HepG2 (cell line): ENCODE measurements around the gene TFG. TPM values are rescaled to one million over a fixed set of nuclear protein-coding genes. Genes with fewer than 3 reads are reported as not detected.

Source experiments
- ATAC-seq: fragments of 200-7000 bp; cut with Tn5 transposase; 3 replicates; pipeline ENCODE4 v1.9.1; 2020; ENCODE audit warnings: mild to moderate bottlenecking, moderate library complexity
- BruUV-seq: library from RNA; stranded (reverse); fragments of 400-500 nt; replicated peaks from 2 replicates; lab custom pipeline; 2021; lab: Mats Ljungman, UMichigan
- CTCF ChIA-PET: fragments of 300-600 bp; formaldehyde crosslinking; extraction: SDS; loops from one replicate; lab custom pipeline; 2021; ENCODE audit warnings: low total read pairs, inconsistent platforms, low intra/inter-chr PET ratio; lab: Yijun Ruan, JAX
- POLR2A ChIA-PET: fragments of 350-600 bp; sonication (Branson Sonifier 250); formaldehyde crosslinking; loops from one replicate; lab custom pipeline; 2020; ENCODE audit warnings: antibody characterized with exemption, inconsistent platforms; lab: Yijun Ruan, JAX
- DNase-seq: peaks from one replicate; pipeline ENCODE4 v3.0.0-alpha.2; 2015; ENCODE audit warnings: low spot score
- FAIRE-seq: peaks from 3 replicates; lab custom pipeline; 2011; peaks lifted over from hg19 to GRCh38; lab: Jason Lieb, UNC
- H2AFZ ChIP-seq: one replicate; pipeline ENCODE4 v1.6.1; 2011; ENCODE audit warnings: low read length, inconsistent platforms
- H3K27ac ChIP-seq: fragments of 300-600 bp; 3 replicates; pipeline ENCODE4 v1.8.0; 2011; ENCODE audit warnings: mixed run types, mild to moderate bottlenecking, mixed read lengths, low read length, inconsistent platforms; ENCODE audit not compliant: insufficient read depth; ENCODE audit errors: extremely low read length
- H3K27me3 ChIP-seq, 2 experiments: fragments of 200-600 bp in 1 of 2; 2 replicates in 1 of 2; 3 replicates in 1 of 2; pipeline versions ENCODE4 v1.6.0 to v1.8.0; 2011; ENCODE audit warnings: low read length in 2 of 2, mild to moderate bottlenecking in 2 of 2, moderate library complexity in 2 of 2, inconsistent platforms in 1 of 2; ENCODE audit not compliant: insufficient read depth in 2 of 2, control insufficient read depth in 1 of 2
- H3K36me3 ChIP-seq, 2 experiments: fragments of 200-600 bp in 1 of 2; replicated peaks in 1 of 2; 2 replicates in 1 of 2; 3 replicates in 1 of 2; pipeline versions ENCODE4 v1.5.1 to v1.8.0; 2011; ENCODE audit warnings: low read length in 2 of 2, inconsistent platforms in 1 of 2; ENCODE audit not compliant: insufficient read depth in 2 of 2, control insufficient read depth in 1 of 2
- H3K4me1 ChIP-seq: 2 replicates; pipeline ENCODE4 v1.5.1; 2012; ENCODE audit warnings: low read length, inconsistent platforms; ENCODE audit not compliant: insufficient read depth
- H3K4me2 ChIP-seq: 2 replicates; pipeline ENCODE4 v1.6.0; 2011; ENCODE audit warnings: low read depth, low read length, inconsistent platforms
- H3K4me3 ChIP-seq, 3 experiments: fragments of 200-600 bp in 1 of 3; sonication (generic), shearing (Covaris generic) in 1 of 3; replicated peaks in 1 of 3; 2 replicates each; pipeline ENCODE4 v1.5.1; 2011 to 2016; ENCODE audit warnings: low read length in 3 of 3, inconsistent platforms in 2 of 3, low read depth in 2 of 3, mild to moderate bottlenecking in 2 of 3, control low read depth in 1 of 3, mixed read lengths in 1 of 3; ENCODE audit not compliant: insufficient read depth in 1 of 3
- H3K79me2 ChIP-seq: one replicate; pipeline ENCODE4 v1.6.1; 2011; ENCODE audit warnings: low read length, inconsistent platforms; ENCODE audit not compliant: insufficient read depth
- H3K9ac ChIP-seq: 2 replicates; pipeline ENCODE4 v1.6.0; 2011; ENCODE audit warnings: mild to moderate bottlenecking, low read depth, low read length, inconsistent platforms; ENCODE audit not compliant: insufficient read depth
- H3K9me3 ChIP-seq: 2 replicates; pipeline ENCODE4 v1.5.1; 2012; ENCODE audit warnings: mild to moderate bottlenecking, low read length
- H4K20me1 ChIP-seq: 2 replicates; pipeline ENCODE4 v1.6.0; 2011; ENCODE audit warnings: inconsistent platforms, mild to moderate bottlenecking, low read length, moderate library complexity; ENCODE audit not compliant: insufficient read depth
- CEBPB ChIP-seq: IDR thresholded peaks from 2 replicates; pipeline ENCODE4 v1.6.1; 2011; ENCODE audit warnings: low read depth, low read length, improper control_type of control experiment, borderline replicate concordance
- CEBPG ChIP-seq: IDR thresholded peaks from 2 replicates; pipeline ENCODE4 v1.6.1; 2016
- HOXA9 ChIP-seq: sonication (generic); formaldehyde crosslinking; IDR thresholded peaks from 2 replicates; pipeline ENCODE4 v1.8.1; 2022; ENCODE audit warnings: missing genetic modification reagents, mild to moderate bottlenecking, moderate library complexity, borderline replicate concordance
- NKX3-1 ChIP-seq: sonication (generic); formaldehyde crosslinking; IDR thresholded peaks from 2 replicates; pipeline ENCODE4 v1.5.0; 2020; ENCODE audit warnings: missing genetic modification reagents
- ZBTB20 ChIP-seq: sonication (generic); formaldehyde crosslinking; IDR thresholded peaks from 2 replicates; pipeline ENCODE4 v1.8.1; 2023; ENCODE audit warnings: missing genetic modification reagents, low read depth, mild to moderate bottlenecking, borderline replicate concordance
- ZNF382 ChIP-seq: sonication (generic); formaldehyde crosslinking; IDR thresholded peaks from 2 replicates; pipeline ENCODE4 v1.5.0; 2020; ENCODE audit warnings: missing genetic modification reagents, mild to moderate bottlenecking, borderline replicate concordance
- WGBS: methylation state at CpG from one replicate; pipeline ENCODE4 v1.1.6; 2017; ENCODE audit warnings: low lambda C conversion rate; 5-methylcytosine and 5-hydroxymethylcytosine counted together
- in situ Hi-C: cut with HindIII; loops from 2 replicates; pipeline ENCODE4 v1.10.0; 2017; ENCODE audit warnings: low pct_unique_long_range_greater_than_20kb; ENCODE audit not compliant: extremely low pct_ligation_motif_present
- intact Hi-C: fragments of 100-400 bp; cut with micrococcal nuclease; formaldehyde crosslinking; loops from one replicate; pipeline ENCODE4 v1.10.0; 2022; ENCODE audit not compliant: unreplicated experiment
- polyA plus RNA-seq, 8 experiments: library from polyadenylated mRNA; depleted of rRNA in 3 of 8; stranded (reverse) in 7 of 8; unstranded in 1 of 8; fragments of >200 nt; fragmentation: Illumina TruSeq in 4 of 8; extraction: Trizol in 4 of 8; gene quantifications; 2 replicates each; pipeline versions ENCODE4 v1.2.1 to v1.2.3, GENCODE V29; 2011 to 2016; ENCODE audit warnings: low read depth in 4 of 8, missing spikeins in 1 of 8, mixed read lengths in 1 of 8; ENCODE audit not compliant: insufficient read depth in 1 of 8
- total RNA-seq, 5 experiments: library from RNA; depleted of rRNA; stranded (reverse); fragments of >200 nt; fragmentation: Illumina TruSeq; extraction: Trizol; gene quantifications; 2 replicates each; pipeline ENCODE4 v1.2.3, GENCODE V29; 2016; ENCODE audit warnings: low read depth in 1 of 5
- TF ChIP-seq, protein P1 (sequence below): sonication (generic); formaldehyde crosslinking; conservative IDR thresholded peaks from 2 replicates; pipeline ENCODE4 v1.8.0; 2022; ENCODE audit warnings: low read depth, missing genetic modification reagents

Gene TFG
- total and polyA plus RNA-seq, 2 of the 13 experiments (the other 11 are each of a cell fraction or from before 2014, with no cell fraction given): 53.6 to 71.7 TPM

DNA sequence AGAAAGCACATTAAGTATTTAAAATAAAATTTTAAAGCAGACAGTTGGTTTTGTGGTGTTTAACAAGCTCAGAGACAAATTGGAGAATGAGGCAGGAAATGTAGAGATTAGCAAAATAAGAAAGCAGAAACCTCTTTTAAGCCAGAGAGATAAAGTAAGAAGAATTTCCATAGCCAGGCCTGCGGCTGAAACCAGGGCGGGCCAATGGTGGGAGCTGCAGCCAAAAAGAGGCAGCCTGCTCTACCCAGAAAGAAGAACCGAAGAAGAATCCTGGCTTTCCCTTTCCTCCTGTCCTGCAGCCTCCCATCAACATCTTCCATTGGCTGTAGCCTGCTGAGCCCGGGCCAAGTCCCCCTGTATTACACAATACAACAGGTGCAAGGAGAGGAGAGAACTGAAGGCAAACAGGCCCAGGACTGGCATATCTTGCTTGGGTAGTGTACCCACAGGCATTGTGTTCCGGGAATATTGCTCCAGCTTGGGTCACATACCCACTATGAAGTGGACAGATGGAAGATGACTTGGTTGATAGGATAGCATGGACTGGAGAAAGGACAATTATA, 11.5 kb upstream of the TFG start:
- TF ChIP-seq CEBPG (0 out of 2 replicates have a peak, but pooled peaks have one; percentile 12), CEBPB (peak; percentile 63), HOXA9 (CRISPR knock-in tag) (no peak)
- TF ChIP-seq, protein P1, sequence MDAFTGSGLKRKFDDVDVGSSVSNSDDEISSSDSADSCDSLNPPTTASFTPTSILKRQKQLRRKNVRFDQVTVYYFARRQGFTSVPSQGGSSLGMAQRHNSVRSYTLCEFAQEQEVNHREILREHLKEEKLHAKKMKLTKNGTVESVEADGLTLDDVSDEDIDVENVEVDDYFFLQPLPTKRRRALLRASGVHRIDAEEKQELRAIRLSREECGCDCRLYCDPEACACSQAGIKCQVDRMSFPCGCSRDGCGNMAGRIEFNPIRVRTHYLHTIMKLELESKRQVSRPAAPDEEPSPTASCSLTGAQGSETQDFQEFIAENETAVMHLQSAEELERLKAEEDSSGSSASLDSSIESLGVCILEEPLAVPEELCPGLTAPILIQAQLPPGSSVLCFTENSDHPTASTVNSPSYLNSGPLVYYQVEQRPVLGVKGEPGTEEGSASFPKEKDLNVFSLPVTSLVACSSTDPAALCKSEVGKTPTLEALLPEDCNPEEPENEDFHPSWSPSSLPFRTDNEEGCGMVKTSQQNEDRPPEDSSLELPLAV (CRISPR knock-in tag): no peak
- no peak overlapping the region for H3K4me3 ChIP-seq
- in situ Hi-C loops: no loop called here
- H3K36me3 ChIP-seq: no peaks in the 10 kb centered on the region
- H2AFZ ChIP-seq: no peak overlapping the region
- peaks cover under 1 to 2% of the 10 kb centered on the region in 2 experiments; a peak in 1 of 5 replicates for H3K27me3 ChIP-seq
- no peaks in the 10 kb centered on the region for H3K79me2 ChIP-seq
- peaks cover 43% of the 10 kb centered on the region for H3K4me1 ChIP-seq
- no peak overlapping the region for H3K9ac ChIP-seq
- H4K20me1 ChIP-seq: no peaks in the 10 kb centered on the region
- BruUV-seq: no TSS peak
- peak; percentile 60 for ATAC-seq
- WGBS: 54% methylated on average over 5 of the region's 5 CpGs
- no peak overlapping the region for H3K27ac ChIP-seq
- intact Hi-C loops: loop anchor here (10.0 kb wide), 1 partner anchor 63 kb away; no protein-coding TSS in a partner anchor
- CTCF ChIA-PET: no interaction called here
- H3K9me3 ChIP-seq: no peaks in the 10 kb centered on the region
- no peak for FAIRE-seq
- POLR2A ChIA-PET: no interaction called here
- no peak for DNase-seq
- H3K4me2 ChIP-seq: no peak overlapping the region

DNA sequence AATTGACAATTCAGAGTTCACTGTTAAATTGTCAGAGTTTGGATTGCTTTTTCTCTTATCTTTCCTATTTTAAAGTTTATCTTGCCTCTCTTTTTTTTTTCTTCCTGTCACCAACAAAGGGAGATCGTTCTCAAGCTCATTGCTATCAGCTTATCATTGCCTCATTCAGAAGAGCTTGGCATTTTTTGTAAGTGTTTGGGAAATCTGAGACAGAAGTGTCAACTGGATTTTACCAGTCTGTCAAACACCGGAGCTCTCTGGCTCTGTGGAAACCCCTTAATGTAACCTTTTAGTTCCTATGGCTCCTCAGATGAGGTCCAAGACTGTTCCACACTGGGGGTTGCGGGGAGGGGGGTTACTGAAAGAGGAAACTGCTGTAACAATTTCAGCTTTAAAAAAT, 10.6 kb upstream of the TFG start:
- no peak for DNase-seq
- no peak overlapping the region for H3K4me3 ChIP-seq
- peaks cover 2 to 9% of the 10 kb centered on the region in 2 experiments; a peak in 1 of 5 replicates for H3K27me3 ChIP-seq
- ATAC-seq: no peak
- WGBS: 5% methylated on average over 3 of the region's 3 CpGs
- ChIA-PET POLR2A (interaction anchor here (1.1 kb wide), 1 partner anchor 10 kb away, joined by 3 read pairs; the partner anchor contains the start of gene TFG), CTCF (no interaction called here)
- BruUV-seq: no TSS peak
- H2AFZ ChIP-seq: no peak overlapping the region
- no peaks in the 10 kb centered on the region for H3K9me3 ChIP-seq
- FAIRE-seq: no peak
- H3K9ac ChIP-seq: no peak overlapping the region
- intact Hi-C loops: loop anchor here (10.0 kb wide), 1 partner anchor 64 kb away; no protein-coding TSS in a partner anchor
- no peaks in the 10 kb centered on the region for H3K79me2 ChIP-seq
- peaks cover 43% of the 10 kb centered on the region for H3K4me1 ChIP-seq
- H3K36me3 ChIP-seq: no peaks in the 10 kb centered on the region
- H3K4me2 ChIP-seq: peak overlapping the region; percentile 30; the same call in 1 of the 2 replicates
- no peaks in the 10 kb centered on the region for H4K20me1 ChIP-seq
- TF ChIP-seq ZNF382 (CRISPR knock-in tag): no peak
- no peak for TF ChIP-seq ZBTB20 (CRISPR knock-in tag)
- no peak for TF ChIP-seq NKX3-1
- in situ Hi-C loops: no loop called here
- no peak overlapping the region for H3K27ac ChIP-seq
